ENCODE data around the gene U2AF1L4. TPM values are rescaled to one million over a fixed set of nuclear protein-coding genes. Genes with fewer than 3 reads are reported as not detected.
"Not testable (repeated sequence)": the region's sequence is repeated elsewhere in the genome, so short reads cannot be mapped to it uniquely, and the experiment has no call there.

Gene U2AF1L4
- polyA plus RNA-seq, 1 donor: 16.6 TPM

- DNase-seq (ENCODE audit: low read depth): no peak
Observed at GRCh38 chr19:35780717-35781116, 35.5 kb upstream of the U2AF1L4 start.

- no peak for DNase-seq (ENCODE audit: low read depth)
Observed at GRCh38 chr19:35780058-35780457, 34.8 kb upstream of the U2AF1L4 start.

GRCh38 chr19:35779033-35779432 lies 33.8 kb upstream of the U2AF1L4 start:
- no peak for DNase-seq (ENCODE audit: low read depth)

GRCh38 chr19:35777961-35778360 lies 32.7 kb upstream of the U2AF1L4 start:
- DNase-seq (ENCODE audit: low read depth): no peak

GRCh38 chr19:35777086-35777841 lies 32.0 kb upstream of the U2AF1L4 start:
- DNase-seq (ENCODE audit: low read depth): no peak

GRCh38 chr19:35776102-35776788 lies 31.0 kb upstream of the U2AF1L4 start:
- DNase-seq (ENCODE audit: low read depth): no peak

GRCh38 chr19:35775298-35776101 lies 30.3 kb upstream of the U2AF1L4 start, which contains the start of gene ARHGAP33:
TSS of gene ARHGAP33 (plus strand) at chr19:35775564. CDS start at chr19:35775659, 95 bp downstream.
- peak; percentile 88 for DNase-seq (ENCODE audit: low read depth)

- DNase-seq (ENCODE audit: low read depth): no peak
Observed at GRCh38 chr19:35775046-35775297, 29.8 kb upstream of the U2AF1L4 start.

GRCh38 chr19:35774274-35775045 lies 29.2 kb upstream of the U2AF1L4 start:
- DNase-seq (ENCODE audit: low read depth): no peak

GRCh38 chr19:35773020-35773806 lies 28.0 kb upstream of the U2AF1L4 start:
- DNase-seq (ENCODE audit: low read depth): no peak

- DNase-seq (ENCODE audit: low read depth): not testable (repeated sequence)
Observed at GRCh38 chr19:35772362-35772761, 27.1 kb upstream of the U2AF1L4 start.

- no peak for DNase-seq (ENCODE audit: low read depth)
Observed at GRCh38 chr19:35768082-35768421, 22.8 kb upstream of the U2AF1L4 start.

GRCh38 chr19:35767288-35768081 lies 22.3 kb upstream of the U2AF1L4 start:
- DNase-seq (ENCODE audit: low read depth): no peak

GRCh38 chr19:35766571-35767104 lies 21.4 kb upstream of the U2AF1L4 start:
- no peak for DNase-seq (ENCODE audit: low read depth)

- DNase-seq (ENCODE audit: low read depth): no peak
Observed at GRCh38 chr19:35764432-35765315, 19.5 kb upstream of the U2AF1L4 start.

GRCh38 chr19:35760711-35761349 lies 15.6 kb upstream of the U2AF1L4 start:
- DNase-seq (ENCODE audit: low read depth): no peak

- DNase-seq (ENCODE audit: low read depth): no peak
Observed at GRCh38 chr19:35759697-35760096, 14.5 kb upstream of the U2AF1L4 start.

All from forelimb muscle (tissue), 1 donor.